Right atrium auricular region (tissue), 2 donors: Measurements from ENCODE around the gene CTNND2. TPM values are rescaled to one million over a fixed set of nuclear protein-coding genes. Genes with fewer than 3 reads are reported as not detected.

Experiments used
- DNase-seq: peaks from one replicate; pipeline ENCODE4 v3.0.0-alpha.2; 2019; ENCODE audit warnings: low spot score
- H3K27ac ChIP-seq, 2 donors: fragments of 200-600 bp; sonication (generic); 1 replicate in 1 of 2; 2 replicates in 1 of 2; pipeline ENCODE4 v1.5.1; 2016 to 2019
- H3K27me3 ChIP-seq, 2 donors: fragments of 200-600 bp; sonication (generic); one replicate each; pipeline versions ENCODE4 v1.5.1 to v1.6.0; 2017 to 2019
- H3K36me3 ChIP-seq: fragments of 200-600 bp; sonication (generic); one replicate; pipeline ENCODE4 v1.5.1; 2016
- H3K4me1 ChIP-seq, 2 donors: fragments of 200-600 bp; sonication (generic); one replicate each; pipeline versions ENCODE4 v1.5.1 to v1.6.0; 2017 to 2019
- H3K4me3 ChIP-seq, 2 donors: fragments of 200-600 bp; sonication (generic); 1 replicate in 1 of 2; 2 replicates in 1 of 2; pipeline ENCODE4 v1.5.1; 2017 to 2019; ENCODE audit warnings: mild to moderate bottlenecking in 1 of 2, moderate library complexity in 1 of 2
- H3K9me3 ChIP-seq, 2 donors: fragments of 200-600 bp; sonication (generic); one replicate each; pipeline ENCODE4 v1.5.1; 2019
- CTCF ChIP-seq, 2 donors: fragments of 200-600 bp; sonication (generic); IDR thresholded peaks; one replicate each; pipeline ENCODE4 v1.5.1; 2019; ENCODE audit warnings: antibody characterized with exemption in 2 of 2
- total RNA-seq, 2 donors: library from RNA; depleted of rRNA; stranded (reverse); fragments of >200 nt; gene quantifications; one replicate each; pipeline ENCODE4 v1.1.0, GENCODE V29; 2016

CTNND2 gene
- total RNA-seq, 2 donors from 2014 or later: 8.6 to 9.0 TPM

- TF ChIP-seq CTCF (IDR thresholded peaks at IDR 0.05): no peak
- no peaks in the 10 kb centered on the region for H3K27me3 ChIP-seq
- no peak for DNase-seq
These were observed 847.7 kb downstream of the CTNND2 start for GRCh38 chr5:11056560-11056959.

GRCh38 chr5:11054014-11054413 lies 850.2 kb downstream of the CTNND2 start:
- no peak for TF ChIP-seq CTCF (IDR thresholded peaks at IDR 0.05)

More at GRCh38 chr5:11056560-11056959, 847.7 kb downstream of the CTNND2 start:
- Histone ChIP-seq H3K4me1 (no peaks in the 10 kb centered on the region), H3K4me3 (no peak overlapping the region), H3K9me3 (no peaks in the 10 kb centered on the region), H3K27ac (no peak overlapping the region), H3K36me3 (no peaks in the 10 kb centered on the region)

GRCh38 chr5:11052871-11053270 lies 851.4 kb downstream of the CTNND2 start:
- Histone ChIP-seq H3K9me3 (no peaks in the 10 kb centered on the region), H3K27ac (no peak overlapping the region), H3K4me1 (no peaks in the 10 kb centered on the region), H3K27me3 (no peaks in the 10 kb centered on the region), H3K36me3 (no peaks in the 10 kb centered on the region), H3K4me3 (no peak overlapping the region)
- no peak for TF ChIP-seq CTCF (IDR thresholded peaks at IDR 0.05)
- no peak for DNase-seq

More at GRCh38 chr5:11054014-11054413, 850.2 kb downstream of the CTNND2 start:
- Histone ChIP-seq H3K9me3 (no peaks in the 10 kb centered on the region), H3K4me3 (no peak overlapping the region), H3K36me3 (no peaks in the 10 kb centered on the region), H3K27ac (no peak overlapping the region), H3K4me1 (no peaks in the 10 kb centered on the region), H3K27me3 (no peaks in the 10 kb centered on the region)
- DNase-seq: no peak

- Histone ChIP-seq H3K4me3 (no peak overlapping the region), H3K4me1 (peaks cover 0 to 11% of the 10 kb centered on the region in 2 donors), H3K27me3 (no peaks in the 10 kb centered on the region), H3K9me3 (no peaks in the 10 kb centered on the region), H3K36me3 (no peaks in the 10 kb centered on the region), H3K27ac (no peak overlapping the region)
- no peak for DNase-seq
- TF ChIP-seq CTCF (IDR thresholded peaks at IDR 0.05): no peak
These were observed 853.5 kb downstream of the CTNND2 start for GRCh38 chr5:11050596-11051304.

GRCh38 chr5:11048760-11049159 lies 855.5 kb downstream of the CTNND2 start:
- no peak for DNase-seq
- no peaks in the 10 kb centered on the region for H3K36me3 ChIP-seq
- no peak overlapping the region for H3K27ac ChIP-seq
- no peaks in the 10 kb centered on the region for H3K27me3 ChIP-seq
- H3K9me3 ChIP-seq: no peaks in the 10 kb centered on the region
- H3K4me1 ChIP-seq: peaks cover 0 to 12% of the 10 kb centered on the region in 2 donors
- no peak overlapping the region for H3K4me3 ChIP-seq
- TF ChIP-seq CTCF (IDR thresholded peaks at IDR 0.05): no peak

GRCh38 chr5:11047625-11048024 lies 856.6 kb downstream of the CTNND2 start:
- peaks cover 0 to 12% of the 10 kb centered on the region in 2 donors for H3K4me1 ChIP-seq
- no peaks in the 10 kb centered on the region for H3K9me3 ChIP-seq
- DNase-seq: no peak
- H3K36me3 ChIP-seq: no peaks in the 10 kb centered on the region
- H3K4me3 ChIP-seq: no peak overlapping the region
- H3K27ac ChIP-seq: no peak overlapping the region
- no peaks in the 10 kb centered on the region for H3K27me3 ChIP-seq
- TF ChIP-seq CTCF (IDR thresholded peaks at IDR 0.05): no peak
